VCaP (cell line): ENCODE measurements around the gene PACRG.

Experiments used
- H3K27ac ChIP-seq: fragments of 450-650 bp; 2 replicates; pipeline ENCODE4 v1.5.1; 2017
- TF ChIP-seq, protein P1 (sequence below): fragments of 450-650 bp; conservative IDR thresholded peaks from 2 replicates; pipeline ENCODE4 v1.5.1; 2017; ENCODE audit warnings: mild to moderate bottlenecking, moderate library complexity

PACRG gene

DNA sequence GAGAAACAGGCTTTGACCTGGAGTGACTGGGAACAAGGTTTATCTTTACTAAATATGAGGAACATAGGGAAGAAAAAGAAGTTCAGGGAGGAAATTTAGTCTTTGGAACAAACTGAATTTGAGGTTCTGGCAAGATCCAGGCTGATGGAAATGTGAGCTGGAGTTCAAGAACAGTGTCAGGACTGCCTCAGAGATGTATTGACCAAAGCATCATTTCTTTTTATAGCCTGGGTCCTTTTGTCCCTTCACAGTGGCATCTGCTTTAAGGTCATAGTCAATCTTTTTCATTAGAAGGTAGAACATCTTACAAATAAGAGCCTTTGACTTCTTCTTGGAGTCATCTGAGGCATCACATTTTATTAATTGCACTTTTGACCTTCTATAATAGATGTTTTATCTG lies 360.2 kb downstream of the PACRG start:
- TF ChIP-seq, protein P1, sequence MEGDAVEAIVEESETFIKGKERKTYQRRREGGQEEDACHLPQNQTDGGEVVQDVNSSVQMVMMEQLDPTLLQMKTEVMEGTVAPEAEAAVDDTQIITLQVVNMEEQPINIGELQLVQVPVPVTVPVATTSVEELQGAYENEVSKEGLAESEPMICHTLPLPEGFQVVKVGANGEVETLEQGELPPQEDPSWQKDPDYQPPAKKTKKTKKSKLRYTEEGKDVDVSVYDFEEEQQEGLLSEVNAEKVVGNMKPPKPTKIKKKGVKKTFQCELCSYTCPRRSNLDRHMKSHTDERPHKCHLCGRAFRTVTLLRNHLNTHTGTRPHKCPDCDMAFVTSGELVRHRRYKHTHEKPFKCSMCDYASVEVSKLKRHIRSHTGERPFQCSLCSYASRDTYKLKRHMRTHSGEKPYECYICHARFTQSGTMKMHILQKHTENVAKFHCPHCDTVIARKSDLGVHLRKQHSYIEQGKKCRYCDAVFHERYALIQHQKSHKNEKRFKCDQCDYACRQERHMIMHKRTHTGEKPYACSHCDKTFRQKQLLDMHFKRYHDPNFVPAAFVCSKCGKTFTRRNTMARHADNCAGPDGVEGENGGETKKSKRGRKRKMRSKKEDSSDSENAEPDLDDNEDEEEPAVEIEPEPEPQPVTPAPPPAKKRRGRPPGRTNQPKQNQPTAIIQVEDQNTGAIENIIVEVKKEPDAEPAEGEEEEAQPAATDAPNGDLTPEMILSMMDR = no peak
- H3K27ac ChIP-seq = no peak overlapping the region

DNA sequence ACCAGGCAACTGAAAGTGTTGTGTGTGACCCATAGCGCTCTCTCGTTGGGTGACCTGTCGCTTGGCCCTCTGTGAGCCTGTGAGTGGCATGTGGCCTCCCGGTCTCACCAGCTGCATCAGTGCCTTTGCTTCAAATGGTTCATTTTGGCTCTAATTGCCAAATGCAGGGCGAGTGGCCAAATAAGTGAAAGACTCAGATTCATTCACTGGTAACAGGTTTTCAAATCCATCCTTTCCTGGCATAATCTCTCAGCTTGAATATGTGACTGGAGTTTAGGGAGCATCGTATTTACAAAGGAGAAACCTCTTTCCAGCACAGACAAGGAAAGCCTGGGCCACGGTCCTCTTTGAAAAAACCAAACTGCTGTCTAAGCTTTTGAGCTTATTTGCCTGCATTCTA lies 365.1 kb downstream of the PACRG start:
- H3K27ac ChIP-seq = no peak overlapping the region
- TF ChIP-seq, protein P1 = no peak

GRCh38 chr6:163094881-163095280 lies 367.1 kb downstream of the PACRG start:
- TF ChIP-seq, protein P1 = no peak
- H3K27ac ChIP-seq = no peak overlapping the region

DNA sequence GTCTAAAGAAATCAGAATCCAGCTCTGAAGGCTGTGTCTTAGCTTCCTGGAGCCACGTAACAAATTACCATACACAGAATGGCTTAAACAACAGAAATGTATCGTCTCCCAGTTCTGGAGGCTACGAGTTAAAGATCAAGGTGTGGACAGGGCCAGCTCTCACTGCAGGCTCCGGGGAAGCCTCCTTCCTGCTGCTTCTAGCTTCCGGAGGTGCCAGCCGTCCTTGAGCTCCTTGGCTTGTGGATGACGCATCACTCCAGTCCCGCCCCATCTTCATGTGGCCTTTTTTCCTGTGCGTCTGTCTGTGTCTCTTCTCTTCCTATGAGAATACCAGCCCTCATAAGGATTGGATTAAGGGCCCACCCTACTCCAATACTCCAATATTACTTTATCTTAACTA lies 367.6 kb downstream of the PACRG start:
- TF ChIP-seq, protein P1 = no peak

DNA sequence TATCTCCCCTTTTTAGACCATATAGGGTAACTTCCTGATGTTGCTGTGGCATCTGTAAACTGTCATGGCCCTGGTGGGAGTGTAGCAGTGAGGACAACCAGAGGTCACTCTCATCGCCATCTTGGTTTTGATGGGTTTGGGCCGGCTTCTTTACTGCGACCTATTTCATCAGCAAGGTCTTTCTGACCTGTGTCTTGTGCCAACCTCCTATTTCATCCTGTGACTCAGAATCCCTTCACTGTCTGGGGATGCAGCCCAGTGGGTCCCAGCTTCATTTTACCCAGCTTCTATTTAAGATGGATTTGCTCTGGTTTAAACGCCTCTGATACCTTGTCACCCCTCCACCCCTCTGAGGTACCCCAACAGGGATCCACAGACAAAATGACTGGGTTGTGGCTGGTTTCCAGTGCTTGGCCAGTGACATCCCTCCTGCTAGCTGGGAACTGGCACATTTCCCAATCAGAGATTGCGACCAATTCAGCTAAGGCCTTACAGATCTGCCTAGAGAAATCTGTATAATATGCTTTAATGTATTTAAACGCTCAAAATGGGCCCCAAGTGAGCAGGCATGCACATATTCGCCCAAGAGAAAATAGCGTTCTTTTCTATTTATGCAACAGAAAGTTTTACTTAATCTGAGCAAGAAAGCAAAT lies 371.2 kb downstream of the PACRG start:
- no peak overlapping the region for H3K27ac ChIP-seq
- TF ChIP-seq, protein P1 = no peak

More for the DNA sequence above, 367.6 kb downstream of the PACRG start:
- H3K27ac ChIP-seq = no peak overlapping the region

DNA sequence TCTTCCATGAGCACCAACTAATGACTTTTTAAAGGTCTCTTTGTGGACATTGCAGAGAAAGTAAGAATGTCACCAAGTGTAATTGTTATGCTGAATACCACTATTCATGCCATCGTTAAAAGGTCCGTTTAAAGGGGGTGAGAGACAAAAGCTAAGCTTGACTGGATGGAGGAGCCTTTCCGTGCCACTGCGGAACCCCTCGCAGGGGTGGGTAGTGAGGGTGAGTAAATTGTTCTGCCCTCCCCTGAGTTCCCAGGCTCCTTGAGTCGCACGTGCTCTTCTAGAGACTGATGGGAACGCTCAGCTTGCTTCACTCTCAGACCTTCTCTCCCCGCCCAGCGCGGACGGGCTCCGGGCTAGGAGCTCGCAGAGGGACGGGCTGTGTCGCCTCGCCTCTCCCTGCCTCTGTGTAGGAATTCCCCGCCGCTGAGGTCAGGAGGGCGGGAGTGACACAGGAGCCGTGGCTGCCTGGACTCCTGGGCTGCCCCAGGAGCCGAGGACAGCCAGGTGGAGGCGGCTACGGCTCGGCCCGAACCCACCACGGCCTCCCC lies 371.9 kb downstream of the PACRG start:
- H3K27ac ChIP-seq = no peak overlapping the region
- TF ChIP-seq, protein P1 = no peak

DNA sequence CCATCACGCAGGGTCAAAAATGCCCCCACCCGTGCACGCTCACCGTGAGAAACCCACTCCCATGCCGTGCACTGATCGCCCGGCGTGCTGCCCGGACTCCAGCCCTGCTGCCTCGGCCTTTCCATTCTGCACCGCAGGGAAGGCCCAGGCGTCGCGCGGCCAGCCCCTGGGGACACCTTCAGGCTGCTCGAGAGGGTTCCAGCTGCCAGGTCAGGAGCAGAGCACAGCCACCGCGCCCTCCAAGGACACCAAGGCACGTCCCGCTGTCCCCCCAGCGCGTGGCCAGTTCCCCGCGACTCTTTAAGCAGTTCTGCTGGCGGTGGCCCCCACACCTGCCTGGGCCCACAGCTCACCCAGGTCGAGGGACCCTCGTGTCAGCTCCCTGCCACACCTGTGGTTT lies 372.5 kb downstream of the PACRG start:
- TF ChIP-seq, protein P1 = no peak
- no peak overlapping the region for H3K27ac ChIP-seq
